ENCODE data around the gene COPZ2.
"Not testable (repeated sequence)": the region's sequence is repeated elsewhere in the genome, so short reads cannot be mapped to it uniquely, and the experiment has no call there.

Gene COPZ2

GRCh38 chr17:48003417-48004151 is 34.0 kb downstream of the COPZ2 start:
- DNase-seq = no peak

DNA sequence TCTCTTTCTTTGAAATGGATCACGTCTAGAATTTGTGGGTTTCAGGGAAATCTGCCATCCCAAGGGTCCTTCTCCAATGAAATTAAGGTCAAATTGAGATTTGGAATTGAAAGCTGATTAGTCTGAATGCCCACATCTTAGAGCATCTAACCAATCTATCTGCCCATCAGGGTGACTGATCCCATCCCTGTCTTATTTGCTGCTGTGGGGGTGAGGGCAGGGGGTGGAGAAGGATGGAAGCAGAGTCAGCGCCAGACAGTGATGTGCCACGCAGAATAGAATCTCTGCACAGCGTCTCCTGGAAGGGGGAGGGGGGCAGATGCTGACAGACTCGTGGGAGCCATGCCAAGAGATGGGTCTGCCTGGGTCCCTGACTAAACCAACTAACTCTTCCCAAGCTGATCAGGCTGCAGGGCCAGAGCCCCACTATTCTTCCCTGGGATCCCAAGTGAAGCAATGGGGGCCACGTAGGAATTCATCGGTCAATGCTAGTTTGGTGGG is 34.6 kb downstream of the COPZ2 start:
- no peak for DNase-seq

DNA sequence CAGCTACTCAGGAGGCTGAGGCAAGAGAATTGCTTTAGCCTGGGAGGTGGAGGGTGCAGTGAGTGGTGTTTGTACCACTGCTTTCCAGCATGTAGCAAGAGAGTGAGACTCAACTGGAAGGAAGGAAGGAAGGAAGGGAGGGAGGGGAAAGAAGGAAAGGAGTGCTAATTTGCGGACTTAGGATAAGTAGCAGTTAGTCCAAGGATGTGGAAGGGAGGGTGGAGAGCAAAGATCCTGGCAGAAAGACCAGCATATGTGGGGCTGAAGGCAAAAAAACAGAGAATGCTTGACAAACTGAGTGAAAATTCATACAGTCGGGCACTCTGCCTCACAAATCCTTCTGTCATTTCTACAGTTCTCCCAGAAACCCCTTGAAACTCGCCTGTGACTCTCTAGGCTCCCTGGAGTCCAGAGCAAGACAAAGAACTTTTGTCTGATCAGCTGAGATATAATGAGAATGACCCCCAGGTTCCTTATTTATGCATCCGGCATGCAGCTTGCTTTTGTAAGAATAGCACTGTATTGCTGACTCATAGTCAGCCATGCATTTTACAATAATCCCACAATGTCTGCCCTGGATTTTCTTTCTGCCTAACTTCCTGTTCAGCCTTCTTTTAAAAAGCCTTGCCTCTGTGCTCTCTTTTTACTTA is 35.2 kb downstream of the COPZ2 start:
- DNase-seq = no peak

- not testable (repeated sequence) for DNase-seq
These were observed 35.9 kb downstream of the COPZ2 start for GRCh38 chr17:48001657-48002056.

DNA sequence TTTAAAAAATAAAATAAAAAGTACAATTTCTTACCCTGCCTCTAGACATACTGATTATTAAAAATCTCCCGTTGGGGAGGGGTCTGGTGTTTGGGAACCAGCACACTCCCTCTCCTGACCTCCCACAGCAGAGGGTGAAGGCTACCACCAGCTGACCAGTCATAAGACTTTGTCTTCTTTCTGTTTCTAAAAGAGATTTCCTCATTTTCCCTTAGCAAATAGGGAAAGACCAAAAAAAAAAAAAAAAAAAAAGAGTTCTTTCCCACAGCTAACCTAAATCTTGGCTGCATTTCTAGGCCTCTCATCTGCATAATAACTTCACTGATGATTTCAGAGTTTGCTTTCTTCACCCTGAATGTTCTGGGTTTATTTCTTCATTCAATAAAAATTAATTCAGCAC is 36.4 kb downstream of the COPZ2 start:
- no peak for DNase-seq

- DNase-seq = no peak
These were observed 38.0 kb downstream of the COPZ2 start for GRCh38 chr17:47999582-47999981.

DNA sequence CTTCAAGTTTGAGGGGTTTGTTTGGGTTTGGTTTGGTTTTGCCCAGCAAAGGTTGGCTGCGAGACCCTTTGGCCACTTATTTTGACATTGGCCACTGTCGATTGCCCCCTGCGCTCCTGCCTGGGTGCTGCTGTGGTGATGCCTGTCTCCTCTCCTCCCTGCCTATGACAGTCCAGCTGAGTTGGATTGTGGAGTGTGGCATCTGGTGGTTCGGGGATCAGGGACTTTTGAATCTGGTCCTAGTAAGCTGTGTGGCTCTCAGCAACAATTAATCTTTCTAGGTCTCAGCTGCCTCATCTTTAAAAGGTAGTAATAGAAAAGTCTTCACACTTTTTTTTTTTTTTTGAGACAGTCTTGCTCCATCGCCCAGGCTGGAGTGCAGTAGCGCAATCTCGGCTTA is 39.6 kb downstream of the COPZ2 start:
- no peak for DNase-seq

- no peak for DNase-seq
These were observed 40.0 kb downstream of the COPZ2 start for GRCh38 chr17:47997586-47997985.

DNA sequence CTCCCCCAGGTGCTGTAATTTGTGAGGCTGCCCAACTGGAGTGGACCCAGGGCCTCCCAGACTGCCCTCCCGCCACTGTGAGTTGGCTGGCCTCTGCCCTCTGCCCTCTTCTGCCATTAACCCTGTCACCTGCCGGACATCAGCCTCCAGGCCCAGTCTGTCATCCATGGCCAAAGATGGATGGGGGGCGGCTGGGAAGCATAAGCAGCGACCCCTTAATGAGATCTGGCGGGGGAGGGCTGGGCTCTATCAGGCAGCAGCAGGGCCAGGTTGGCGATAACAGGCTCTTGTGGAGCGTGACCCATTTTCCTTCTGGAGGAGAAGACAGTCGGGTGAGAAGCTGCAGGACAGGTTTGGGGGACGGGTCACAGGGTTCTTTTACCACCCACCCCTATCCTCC is 41.4 kb downstream of the COPZ2 start:
- no peak for DNase-seq

- no peak for DNase-seq
These were observed 42.2 kb downstream of the COPZ2 start for GRCh38 chr17:47995241-47995935.

GRCh38 chr17:47994724-47995123 is 42.9 kb downstream of the COPZ2 start:
- DNase-seq = no peak

- DNase-seq = no peak
These were observed 43.6 kb downstream of the COPZ2 start for GRCh38 chr17:47993964-47994363.

DNA sequence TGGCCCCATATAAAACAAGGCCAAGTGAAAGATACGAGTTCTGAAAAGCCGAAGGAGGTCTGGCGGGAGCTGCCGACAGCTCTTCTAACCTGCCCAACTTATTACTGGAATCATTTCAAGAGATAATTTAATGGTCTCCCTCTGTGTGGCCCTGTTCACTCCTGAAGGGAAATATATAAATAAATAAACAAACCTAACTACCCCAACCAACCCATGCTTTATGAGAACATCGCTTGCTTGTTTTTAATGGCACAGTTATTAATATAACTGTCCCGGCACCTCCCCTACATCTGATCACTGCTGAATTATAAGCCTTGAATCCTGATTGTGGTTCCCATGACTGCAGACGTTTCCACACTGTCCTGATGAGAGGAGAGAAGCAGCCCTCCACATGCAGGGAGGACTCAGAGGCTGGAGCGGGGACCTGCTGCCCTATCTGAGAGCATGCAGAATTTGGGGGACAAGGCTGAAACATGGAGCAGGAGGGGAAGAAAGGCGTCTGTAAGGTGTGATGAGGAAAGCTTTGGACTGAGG is 44.5 kb downstream of the COPZ2 start:
- no peak for DNase-seq

GRCh38 chr17:47992216-47992615 is 45.4 kb downstream of the COPZ2 start:
- DNase-seq = no peak

DNA sequence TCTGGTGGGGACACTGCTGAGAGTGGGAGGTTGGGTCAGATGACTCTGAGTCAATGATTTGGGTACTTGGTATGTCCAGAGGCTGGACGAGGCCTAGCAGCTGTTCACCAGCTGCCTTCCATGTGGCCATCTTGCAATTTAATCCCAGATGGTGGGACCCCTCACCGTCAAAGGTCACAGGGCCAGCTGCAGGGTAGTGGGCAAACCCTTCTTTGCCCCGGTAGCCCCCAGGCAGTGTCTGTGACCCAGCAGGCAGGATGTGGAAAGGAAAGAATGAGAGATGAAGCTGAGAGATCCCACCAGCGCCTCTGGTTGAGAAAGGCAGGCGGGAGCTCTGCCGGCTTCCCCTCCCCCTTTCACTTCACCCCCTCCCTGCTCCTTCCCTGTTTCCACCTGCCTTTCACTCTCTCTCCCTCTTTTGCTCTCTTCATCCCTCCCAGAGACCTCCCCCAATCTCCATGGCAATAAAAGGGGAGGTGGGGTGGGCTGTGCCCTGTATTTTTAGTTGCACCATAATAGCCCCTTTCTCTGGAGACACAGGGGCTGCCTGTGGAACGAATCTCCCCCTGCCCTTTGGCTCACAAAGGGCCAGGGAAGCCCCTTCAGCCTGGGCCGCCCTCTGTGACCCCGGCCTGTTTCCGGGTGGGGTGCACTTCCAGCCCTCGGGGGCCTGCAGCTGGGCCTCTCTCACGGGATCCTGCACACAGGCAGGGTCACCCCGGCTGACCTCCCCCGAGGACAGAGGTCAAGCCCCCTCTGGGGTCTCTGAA is 46.5 kb downstream of the COPZ2 start:
- no peak for DNase-seq

DNA sequence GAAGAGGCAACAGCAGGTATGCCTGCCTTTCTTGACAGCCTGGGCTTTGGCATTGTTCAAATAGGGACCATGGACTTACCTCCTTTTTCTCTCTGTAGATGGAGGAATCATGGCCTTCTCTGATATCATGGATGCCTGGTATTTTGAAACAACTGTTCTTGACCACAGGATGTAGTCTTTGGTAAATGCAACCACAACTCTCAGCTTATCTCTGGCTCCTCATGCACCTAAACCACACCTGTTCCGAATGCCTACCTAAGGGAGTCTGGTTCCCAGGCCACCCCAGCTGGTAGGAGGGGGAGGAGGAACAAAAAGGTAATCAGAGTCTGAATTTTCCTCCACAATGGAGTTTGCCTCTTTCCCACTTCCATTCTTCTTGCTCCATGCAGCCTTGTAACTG is 47.9 kb downstream of the COPZ2 start:
- no peak for DNase-seq

DNA sequence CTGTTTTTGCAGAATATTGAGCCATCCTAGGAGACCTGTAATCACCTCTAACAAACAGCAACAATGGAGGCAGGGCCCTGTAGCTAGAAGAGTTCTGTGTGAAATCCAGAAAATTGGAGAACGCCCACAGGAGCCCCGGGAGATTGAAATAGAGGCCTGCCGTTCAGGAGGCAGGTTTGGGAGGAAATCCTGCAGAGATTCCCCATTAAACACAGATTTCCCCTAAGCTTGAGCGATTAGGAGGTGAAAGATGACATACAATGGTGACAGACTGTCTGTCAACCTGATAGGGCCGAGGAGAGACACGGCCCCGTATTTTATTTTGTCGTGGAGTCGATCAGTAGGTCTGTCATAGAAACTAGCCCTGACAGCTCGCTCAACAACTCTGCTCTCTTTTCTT is 48.4 kb downstream of the COPZ2 start:
- no peak for DNase-seq

DNA sequence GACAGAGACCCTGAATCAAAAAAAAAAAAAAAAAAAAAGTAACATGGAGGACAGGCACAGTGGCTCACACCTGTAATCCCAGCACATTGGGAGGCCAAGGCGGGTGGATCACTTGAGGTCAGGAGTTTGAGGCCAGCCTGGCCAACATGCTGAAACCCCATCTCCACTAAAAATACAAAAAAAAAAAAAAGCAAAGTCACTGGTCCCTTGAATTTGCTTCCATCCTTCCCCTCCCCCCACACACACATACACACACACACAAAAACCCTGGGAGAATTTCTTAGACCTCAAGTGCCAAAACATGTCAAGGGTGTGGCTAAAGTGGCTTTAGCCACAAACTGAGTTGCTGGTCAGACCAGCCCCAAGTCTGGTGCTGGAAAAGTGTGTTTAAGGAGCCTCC is 49.2 kb downstream of the COPZ2 start:
- not testable (repeated sequence) for DNase-seq

DNA sequence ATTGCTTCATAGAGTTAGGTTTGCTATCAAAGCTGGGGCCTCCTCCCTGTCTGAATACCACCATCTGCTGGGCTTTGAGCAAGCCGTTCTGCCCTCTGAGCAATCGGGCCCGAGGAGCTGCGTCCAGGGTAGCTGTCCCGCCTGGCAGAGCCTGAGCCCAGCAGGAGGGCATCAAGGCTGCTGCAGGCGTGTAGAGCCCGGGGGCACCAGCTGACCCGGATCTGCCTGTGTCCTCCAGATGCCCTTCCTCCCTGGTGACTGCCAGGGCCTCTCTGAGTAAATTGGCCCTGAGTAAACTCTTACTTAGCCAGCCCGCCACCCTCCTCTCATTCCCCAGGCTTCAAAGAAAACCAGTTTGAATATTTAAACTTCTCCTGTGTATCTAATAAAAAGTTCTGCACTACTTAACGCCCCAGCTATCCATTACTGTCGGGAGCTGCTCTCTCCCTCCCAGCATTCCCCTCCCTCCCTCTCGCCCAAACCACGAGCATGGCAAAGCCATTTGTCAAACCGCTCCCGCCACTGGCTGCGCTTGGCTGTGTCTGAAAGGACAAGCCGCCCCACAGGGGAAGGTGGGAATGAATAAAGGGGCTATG is 50.3 kb downstream of the COPZ2 start:
- no peak for DNase-seq

DNA sequence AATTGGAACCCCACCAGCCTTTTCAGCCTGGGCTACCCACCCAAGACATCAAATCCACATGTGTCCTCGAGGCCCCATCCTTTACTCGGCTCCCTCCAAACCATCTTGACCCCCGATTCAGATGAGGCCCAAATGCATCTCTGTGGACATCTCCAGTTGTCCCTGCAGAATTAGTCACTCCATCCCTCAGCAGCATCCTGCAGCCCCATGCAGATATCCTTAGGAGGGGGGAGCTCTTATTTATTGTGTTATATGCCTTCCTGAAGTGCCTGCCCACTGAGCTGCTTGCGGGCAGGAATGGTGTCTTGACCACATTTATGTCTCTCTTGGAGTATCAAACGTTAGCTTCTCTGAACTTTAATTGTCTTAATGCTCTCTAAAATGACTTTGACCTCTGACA is 51.1 kb downstream of the COPZ2 start:
- DNase-seq = no peak

- no peak for DNase-seq
These were observed 53.9 kb downstream of the COPZ2 start for GRCh38 chr17:47983492-47984223.

Measured in central memory CD4-positive, alpha-beta T cell (primary cell).